Kidney epithelial cell (primary cell): ENCODE results near the gene NFIA. TPM values are rescaled to one million over a fixed set of nuclear protein-coding genes. Genes with fewer than 3 reads are reported as not detected.

Experiments used
- DNase-seq: peaks from one replicate; pipeline ENCODE4 v3.0.0-alpha.2; 2010; ENCODE audit warnings: low read depth
- H3K27me3 ChIP-seq: 2 replicates; pipeline ENCODE4 v1.6.0; 2011; ENCODE audit warnings: low read length; ENCODE audit not compliant: control insufficient read depth, insufficient read depth
- H3K36me3 ChIP-seq: 2 replicates; pipeline ENCODE4 v1.5.1; 2011; ENCODE audit warnings: low read length; ENCODE audit not compliant: control insufficient read depth, insufficient read depth
- H3K4me3 ChIP-seq: 2 replicates; pipeline ENCODE4 v1.5.1; 2011; ENCODE audit warnings: low read depth, mild to moderate bottlenecking, control low read depth, low read length
- total RNA-seq: library from RNA; depleted of rRNA; stranded (reverse); fragments of >200 nt; gene quantifications from 2 replicates; pipeline ENCODE4 v1.2.3, GENCODE V29; 2015
- TF ChIP-seq, protein P1 (sequence below): IDR thresholded peaks from 2 replicates; pipeline ENCODE4 v1.5.1; 2011; ENCODE audit warnings: mild to moderate bottlenecking, moderate library complexity, low read length, control low read depth, inconsistent platforms; ENCODE audit not compliant: insufficient read depth, poor library complexity, severe bottlenecking

NFIA gene
- total RNA-seq, 1 donor from 2014 or later: 3.5 TPM

DNA sequence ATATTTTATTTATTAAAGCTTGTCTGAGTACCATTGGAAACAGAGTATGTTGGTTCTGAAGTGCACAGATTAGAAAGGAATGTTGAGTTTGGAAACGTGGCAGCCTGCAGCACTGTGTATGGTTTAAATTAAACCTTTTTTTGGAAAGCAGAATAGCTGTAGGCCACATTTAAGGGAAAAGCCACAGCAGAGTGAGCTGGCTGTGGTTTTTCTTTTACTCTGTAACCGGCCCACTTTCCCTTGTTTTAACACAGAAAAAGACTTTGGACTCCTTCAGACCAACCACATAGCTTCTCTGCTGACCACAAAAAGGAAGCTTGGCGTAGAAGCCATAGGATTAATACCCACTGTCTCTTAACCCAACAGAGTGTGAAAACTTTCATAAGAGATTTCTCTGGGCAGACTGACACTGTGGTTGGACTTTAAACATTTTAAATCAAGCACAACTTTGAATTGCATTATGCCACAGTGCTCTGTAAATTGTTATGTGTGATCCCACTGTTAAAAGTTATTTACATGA lies 75.2 kb downstream of the NFIA start:
- TF ChIP-seq, protein P1, sequence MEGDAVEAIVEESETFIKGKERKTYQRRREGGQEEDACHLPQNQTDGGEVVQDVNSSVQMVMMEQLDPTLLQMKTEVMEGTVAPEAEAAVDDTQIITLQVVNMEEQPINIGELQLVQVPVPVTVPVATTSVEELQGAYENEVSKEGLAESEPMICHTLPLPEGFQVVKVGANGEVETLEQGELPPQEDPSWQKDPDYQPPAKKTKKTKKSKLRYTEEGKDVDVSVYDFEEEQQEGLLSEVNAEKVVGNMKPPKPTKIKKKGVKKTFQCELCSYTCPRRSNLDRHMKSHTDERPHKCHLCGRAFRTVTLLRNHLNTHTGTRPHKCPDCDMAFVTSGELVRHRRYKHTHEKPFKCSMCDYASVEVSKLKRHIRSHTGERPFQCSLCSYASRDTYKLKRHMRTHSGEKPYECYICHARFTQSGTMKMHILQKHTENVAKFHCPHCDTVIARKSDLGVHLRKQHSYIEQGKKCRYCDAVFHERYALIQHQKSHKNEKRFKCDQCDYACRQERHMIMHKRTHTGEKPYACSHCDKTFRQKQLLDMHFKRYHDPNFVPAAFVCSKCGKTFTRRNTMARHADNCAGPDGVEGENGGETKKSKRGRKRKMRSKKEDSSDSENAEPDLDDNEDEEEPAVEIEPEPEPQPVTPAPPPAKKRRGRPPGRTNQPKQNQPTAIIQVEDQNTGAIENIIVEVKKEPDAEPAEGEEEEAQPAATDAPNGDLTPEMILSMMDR: no peak
- DNase-seq: no peak
- H3K36me3 ChIP-seq: no peaks in the 10 kb centered on the region
- no peaks in the 10 kb centered on the region for H3K27me3 ChIP-seq
- H3K4me3 ChIP-seq: no peak overlapping the region

DNA sequence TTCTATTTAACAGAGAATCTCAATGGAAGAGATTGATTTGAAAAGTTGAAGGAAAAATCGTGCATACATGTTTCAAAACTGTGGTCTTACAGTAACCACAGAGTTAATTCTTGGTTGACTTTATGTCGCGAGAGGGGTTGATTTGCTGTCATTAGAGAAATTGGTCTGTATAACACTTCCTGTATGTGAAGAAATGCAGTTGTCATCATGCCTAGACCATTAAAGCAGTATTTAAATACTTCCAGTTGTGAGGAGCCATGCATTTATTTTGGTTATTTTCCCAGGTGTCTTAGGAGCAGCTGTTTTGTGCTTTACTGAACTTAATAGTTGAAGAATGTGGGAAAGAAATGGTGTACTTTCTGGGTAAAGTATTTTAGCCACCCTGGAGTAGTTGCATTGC lies 76.2 kb downstream of the NFIA start:
- H3K36me3 ChIP-seq: no peaks in the 10 kb centered on the region
- no peak for DNase-seq
- TF ChIP-seq, protein P1: no peak
- no peaks in the 10 kb centered on the region for H3K27me3 ChIP-seq
- H3K4me3 ChIP-seq: no peak overlapping the region

DNA sequence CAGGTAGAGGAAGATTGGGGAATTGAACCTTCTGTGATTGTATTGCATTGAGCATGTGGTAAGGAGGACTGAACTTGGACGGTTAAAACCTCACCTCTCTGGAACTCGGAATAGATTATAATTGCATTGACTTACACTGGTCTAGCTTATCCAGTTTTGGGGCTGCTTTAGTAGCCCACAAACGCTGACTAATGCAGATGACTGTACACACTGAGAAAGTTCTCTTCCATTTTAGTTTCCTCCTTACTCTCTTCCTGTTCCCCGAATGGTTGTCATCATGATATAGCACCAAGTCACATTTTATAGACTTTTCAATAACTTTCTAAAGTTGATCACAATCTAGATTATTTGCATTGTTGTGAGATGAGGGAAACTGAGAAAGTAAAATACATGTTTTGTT lies 78.2 kb downstream of the NFIA start:
- no peak overlapping the region for H3K4me3 ChIP-seq
- no peaks in the 10 kb centered on the region for H3K36me3 ChIP-seq
- no peak for DNase-seq
- H3K27me3 ChIP-seq: no peaks in the 10 kb centered on the region
- TF ChIP-seq, protein P1: no peak

DNA sequence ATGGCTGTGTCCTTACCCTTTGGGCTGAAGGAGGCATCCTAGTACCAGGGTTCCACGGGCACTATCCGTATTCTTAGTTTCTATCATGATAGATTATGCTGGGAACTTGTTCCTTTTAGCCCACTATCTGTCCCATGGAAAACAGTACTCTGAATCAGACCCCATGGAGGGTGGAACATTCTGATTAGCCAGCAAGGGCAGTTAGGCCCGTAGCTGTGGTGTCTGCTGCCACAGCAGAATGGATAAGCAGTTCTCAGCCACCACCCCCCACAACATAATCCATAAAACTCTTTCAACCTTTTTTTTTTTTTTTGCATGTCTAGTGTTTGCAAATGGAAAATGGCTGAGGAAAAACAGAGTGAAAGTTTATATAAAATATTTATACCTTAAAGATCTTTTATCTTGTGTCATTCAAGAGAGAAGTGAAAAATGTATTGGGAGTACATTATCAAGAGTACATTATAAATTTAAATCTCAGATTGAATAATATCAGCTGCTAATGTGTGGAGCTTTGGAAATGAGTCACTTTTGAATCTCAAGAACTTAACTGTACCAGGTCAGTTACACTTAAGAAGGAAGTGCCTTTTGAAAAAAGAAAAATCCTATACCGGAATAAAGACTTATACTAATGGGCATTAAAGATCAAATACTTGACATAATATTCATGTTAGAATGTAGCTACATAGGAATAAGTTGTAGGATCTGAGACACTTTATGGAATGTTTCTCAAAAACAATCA lies 80.3 kb downstream of the NFIA start:
- TF ChIP-seq, protein P1: no peak
- DNase-seq: no peak

DNA sequence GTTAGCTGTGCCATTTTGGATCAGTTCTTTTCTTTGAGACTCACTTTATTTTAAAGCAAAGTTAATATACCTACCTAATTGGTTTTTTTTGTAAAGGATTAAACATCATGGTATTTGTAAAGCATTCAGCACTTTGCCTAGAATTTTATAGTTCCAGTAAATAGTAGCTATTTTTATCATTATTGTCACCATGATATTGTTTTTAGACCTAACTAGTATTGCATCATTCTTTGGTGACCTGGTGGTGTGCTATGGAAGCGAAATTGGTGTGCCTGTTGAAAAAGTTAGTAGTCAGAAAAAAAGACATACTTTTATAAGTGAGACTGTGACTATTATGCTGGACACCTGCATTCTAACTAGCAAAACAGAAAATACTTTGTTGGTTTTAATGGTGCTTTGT lies 81.0 kb downstream of the NFIA start:
- no peak overlapping the region for H3K4me3 ChIP-seq
- no peak for DNase-seq
- TF ChIP-seq, protein P1: no peak
- H3K27me3 ChIP-seq: no peaks in the 10 kb centered on the region
- H3K36me3 ChIP-seq: no peaks in the 10 kb centered on the region

More for the DNA sequence above, 80.3 kb downstream of the NFIA start:
- Histone ChIP-seq H3K36me3 (no peaks in the 10 kb centered on the region), H3K4me3 (no peak overlapping the region), H3K27me3 (no peaks in the 10 kb centered on the region)

DNA sequence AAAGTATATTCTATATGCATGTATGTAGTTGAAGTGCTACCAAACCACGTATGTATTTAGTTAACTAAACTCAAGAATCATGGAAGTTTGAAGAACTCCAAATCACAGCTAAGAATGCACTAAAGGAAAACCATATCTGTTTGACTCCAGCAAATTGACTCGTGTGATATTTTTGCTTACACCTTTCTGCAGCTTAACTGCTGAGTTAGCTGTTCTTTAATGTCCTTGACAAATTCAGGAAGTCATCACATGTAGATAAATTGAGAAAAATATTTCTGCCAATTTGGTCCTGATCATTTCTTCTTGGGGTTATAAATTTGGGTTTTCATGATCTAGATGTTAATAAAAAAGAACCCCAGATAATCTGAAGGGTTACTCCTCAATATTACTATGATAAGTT lies 83.0 kb downstream of the NFIA start:
- no peak for DNase-seq
- TF ChIP-seq, protein P1: no peak
- H3K4me3 ChIP-seq: no peak overlapping the region
- no peaks in the 10 kb centered on the region for H3K27me3 ChIP-seq
- H3K36me3 ChIP-seq: no peaks in the 10 kb centered on the region
